Activated CD8-positive, alpha-beta memory T cell treated with anti-CD3 and anti-CD28 coated beads for 36 hours (primary cell): Measurements from ENCODE around the gene SPEF1. TPM values are rescaled to one million over a fixed set of nuclear protein-coding genes. Genes with fewer than 3 reads are reported as not detected.
"Not testable (repeated sequence)": the region's sequence is repeated elsewhere in the genome, so short reads cannot be mapped to it uniquely, and the experiment has no call there.

Source experiments
- CTCF ChIA-PET: fragments of 350-600 bp; sonication (Branson Sonifier 250); formaldehyde crosslinking; loops from one replicate; lab custom pipeline; 2021; ENCODE audit warnings: antibody characterized with exemption; lab: Charles Lee
- POLR2A ChIA-PET: fragments of 350-600 bp; sonication (Branson Sonifier 250); formaldehyde crosslinking; loops from one replicate; lab custom pipeline; 2021; ENCODE audit warnings: antibody characterized with exemption; lab: Charles Lee
- total RNA-seq, 2 experiments: library from RNA; stranded (reverse); gene quantifications; one replicate each; pipeline ENCODE4 v1.2.3, GENCODE V29; 2021

SPEF1 gene
- total RNA-seq, 2 experiments from 2014 or later: 0.10 TPM; not detected in 1

DNA sequence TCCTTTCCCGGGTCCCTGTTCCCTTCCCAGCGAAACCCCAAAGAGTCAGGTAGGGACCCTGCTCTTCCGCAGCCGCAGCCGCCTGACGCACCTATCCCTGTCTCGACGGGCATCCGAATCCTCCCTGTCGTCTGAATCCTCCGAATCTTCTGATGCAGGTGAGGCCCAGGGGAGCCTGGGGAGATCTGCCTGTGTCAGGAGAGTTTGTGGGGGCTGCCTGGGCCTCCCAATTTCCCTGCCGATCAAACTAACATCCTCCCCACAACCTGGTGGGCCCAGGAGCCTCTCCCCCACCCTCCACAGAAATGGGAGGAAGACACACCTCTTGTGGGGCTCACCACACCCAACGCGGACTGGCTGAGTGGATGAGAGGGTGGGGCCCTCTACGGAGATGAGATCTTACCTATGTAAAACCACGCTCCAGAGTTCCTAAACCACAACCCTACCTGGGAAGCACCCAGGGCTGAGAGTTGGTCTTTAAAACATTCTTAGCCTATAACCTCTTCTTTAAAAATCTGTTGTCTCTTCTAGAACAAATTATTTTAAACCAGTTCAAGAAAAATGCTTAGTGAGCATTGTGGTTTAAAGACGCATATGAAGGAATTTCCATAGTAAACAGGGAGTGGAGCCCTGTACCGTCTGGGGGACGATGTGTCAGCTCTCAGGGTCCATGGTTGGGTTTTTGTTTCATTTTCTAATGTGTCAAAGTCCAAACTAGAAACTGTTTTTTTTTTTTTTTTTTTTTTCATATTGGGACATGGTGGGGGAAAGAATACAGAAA, 16.5 kb upstream of the SPEF1 start:
- ChIA-PET POLR2A (interaction anchor here (1.5 kb wide), 1 partner anchor 30 kb away, joined by 6 read pairs; the partner anchor contains the start of gene ADISSP), CTCF (no interaction called here)

- POLR2A ChIA-PET: interaction anchor here (1.5 kb wide), 1 partner anchor 30 kb away, joined by 6 read pairs; the partner anchor contains the start of gene ADISSP
- CTCF ChIA-PET: interaction anchor here (3.2 kb wide), 1 partner anchor 23 kb away, joined by 16 read pairs; the partner anchor contains the start of gene AP5S1
Observed at GRCh38 chr20:3797226-3797545, 15.9 kb upstream of the SPEF1 start.

GRCh38 chr20:3796477-3797225, 15.4 kb upstream of the SPEF1 start:
- POLR2A ChIA-PET: interaction anchor here (0.7 to 1.7 kb wide), 3 partner anchors 14 to 29 kb away, joined by 3 to 6 read pairs (median 6); partner anchors contain the start of gene ADISSP

DNA sequence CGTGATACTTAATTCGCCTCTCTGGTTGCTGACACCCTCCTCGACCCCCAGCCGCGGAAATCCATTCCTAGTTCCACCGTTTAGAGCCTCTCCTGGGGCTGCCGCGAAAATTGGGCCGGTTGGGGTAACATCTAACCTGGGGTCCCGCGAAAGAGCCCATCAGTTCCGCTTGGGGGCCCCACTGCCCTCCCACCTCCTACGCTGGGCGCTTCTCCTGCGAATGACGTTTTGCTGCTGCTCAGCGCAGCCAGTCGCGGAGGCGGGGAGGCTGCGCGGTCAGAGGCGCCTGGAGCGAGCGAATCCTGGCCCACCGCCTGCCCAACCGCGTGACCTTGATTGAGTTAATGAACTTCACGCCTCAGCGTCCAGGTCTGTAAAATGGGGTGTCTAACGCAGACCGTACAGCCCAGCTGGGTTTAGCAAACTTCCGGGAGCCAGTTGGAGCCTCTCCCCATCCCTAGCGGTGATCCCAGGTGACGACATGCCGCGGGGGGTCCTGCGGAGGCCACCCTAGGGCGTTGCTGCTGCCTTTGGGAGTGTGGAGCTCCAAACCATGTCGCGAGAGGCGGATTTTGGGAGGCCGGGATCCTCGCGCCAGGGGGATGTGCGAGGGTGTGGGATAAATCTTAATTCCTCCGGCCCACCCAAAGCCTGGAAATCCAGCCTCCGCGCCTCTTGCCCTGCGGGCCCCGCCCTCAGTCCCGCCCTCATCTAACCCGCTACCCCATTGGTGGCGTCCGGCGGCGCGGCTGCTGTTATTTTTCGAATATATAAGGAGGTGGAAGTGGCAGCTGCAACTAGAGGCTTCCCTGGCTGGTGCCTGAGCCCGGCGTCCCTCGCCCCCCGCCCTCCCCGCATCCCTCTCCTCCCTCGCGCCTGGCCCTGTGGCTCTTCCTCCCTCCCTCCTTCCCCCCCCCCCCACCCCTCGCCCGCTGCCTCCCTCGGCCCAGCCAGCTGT, 14.5 kb upstream of the SPEF1 start, which contains the start of gene CDC25B:
Gene CDC25B (plus strand): TSS at position 800 of the 958 bp plus-strand sequence. CDS start 222 bp downstream, outside the sequence.
- ChIA-PET POLR2A (interaction anchor here (0.7 to 1.7 kb wide), 5 partner anchors 15 to 28 kb away, joined by 3 to 7 read pairs (median 6); partner anchors contain the start of genes ADISSP and AP5S1), CTCF (interaction anchor here (1.2 to 3.2 kb wide), 4 partner anchors 10 to 28 kb away, joined by 3 to 16 read pairs (median 12); partner anchors contain the start of genes ADISSP, AP5S1 and CENPB)

More at GRCh38 chr20:3796477-3797225, 15.4 kb upstream of the SPEF1 start:
- CTCF ChIA-PET: interaction anchor here (1.2 to 3.2 kb wide), 4 partner anchors 11 to 29 kb away, joined by 3 to 16 read pairs (median 12); partner anchors contain the start of genes ADISSP, AP5S1 and CENPB

GRCh38 chr20:3794701-3795420, 13.6 kb upstream of the SPEF1 start:
- POLR2A ChIA-PET: interaction anchor here (0.7 to 1.7 kb wide), 3 partner anchors 16 to 26 kb away, joined by 4 to 7 read pairs (median 6); partner anchors contain the start of gene AP5S1

GRCh38 chr20:3794168-3794567, 12.9 kb upstream of the SPEF1 start:
- POLR2A ChIA-PET: not testable (repeated sequence)
- CTCF ChIA-PET: interaction anchor here (3.2 kb wide), 1 partner anchor 26 kb away, joined by 16 read pairs; the partner anchor contains the start of gene AP5S1

More at GRCh38 chr20:3794701-3795420, 13.6 kb upstream of the SPEF1 start:
- CTCF ChIA-PET: interaction anchor here (2.1 to 3.2 kb wide), 2 partner anchors 9 to 25 kb away, joined by 12 to 16 read pairs; partner anchors contain the start of genes AP5S1 and CENPB

DNA sequence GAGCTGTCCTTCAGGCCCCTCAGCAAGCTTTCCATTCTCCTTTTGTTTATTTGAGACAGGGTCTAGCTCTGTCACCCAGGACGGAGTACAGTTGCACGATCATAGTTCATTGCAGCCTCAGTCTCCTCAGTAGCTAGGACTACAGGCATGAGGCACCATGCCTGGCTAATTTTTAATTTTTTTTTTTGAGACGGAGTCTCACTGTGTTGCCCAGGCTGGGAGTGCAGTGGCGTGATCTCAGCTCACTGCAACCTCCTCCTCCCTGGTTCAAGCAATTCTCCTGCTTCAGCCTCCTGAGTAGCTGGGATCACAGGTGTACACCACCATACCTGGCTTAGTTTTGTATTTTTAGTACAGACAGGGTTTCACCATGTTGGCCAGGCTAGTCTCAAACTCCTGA, 8.0 kb upstream of the SPEF1 start:
- CTCF ChIA-PET: interaction anchor here (1.2 to 6.1 kb wide), 3 partner anchors 16 to 31 kb away, joined by 3 to 42 read pairs (median 3); partner anchors contain the start of gene AP5S1

GRCh38 chr20:3788685-3789155, 7.5 kb upstream of the SPEF1 start:
- CTCF ChIA-PET: interaction anchor here (1.2 to 6.1 kb wide), 4 partner anchors 16 to 31 kb away, joined by 3 to 42 read pairs (median 6); partner anchors contain the start of gene AP5S1
- POLR2A ChIA-PET: interaction anchor here (0.5 to 0.6 kb wide), 2 partner anchors 21 to 109 kb away, joined by 3 read pairs; partner anchors contain the start of gene ADISSP

More for the DNA sequence above, 8.0 kb upstream of the SPEF1 start:
- POLR2A ChIA-PET: interaction anchor here (0.5 to 0.6 kb wide), 2 partner anchors 22 to 109 kb away, joined by 3 read pairs; partner anchors contain the start of gene ADISSP

GRCh38 chr20:3787324-3788014, 6.2 kb upstream of the SPEF1 start:
- POLR2A ChIA-PET: interaction anchor here (0.6 to 2.4 kb wide), 4 partner anchors 24 to 88 kb away, joined by 4 to 21 read pairs (median 4); partner anchors contain the start of gene AP5S1
- CTCF ChIA-PET: interaction anchor here (0.6 to 6.1 kb wide), 10 partner anchors 8 to 950 kb away, joined by 3 to 42 read pairs (median 8); partner anchors contain the start of genes ADISSP, AP5S1 and CDC25B

GRCh38 chr20:3786665-3787323, 5.5 kb upstream of the SPEF1 start, which contains the start of gene CENPB:
TSS of gene CENPB (minus strand) at chr20:3786740. CDS start at chr20:3786483, 257 bp downstream.
- ChIA-PET CTCF (interaction anchor here (0.6 to 6.1 kb wide), 18 partner anchors 9 to 949 kb away, joined by 3 to 42 read pairs (median 4); partner anchors contain the start of genes ADISSP, AP5S1 and CDC25B), POLR2A (interaction anchor here (0.5 to 2.4 kb wide), 7 partner anchors 19 to 88 kb away, joined by 3 to 21 read pairs (median 4); partner anchors contain the start of genes ADISSP and AP5S1)

GRCh38 chr20:3786126-3786484, 4.9 kb upstream of the SPEF1 start:
- CTCF ChIA-PET: interaction anchor here (0.6 to 6.1 kb wide), 14 partner anchors 9 to 117 kb away, joined by 3 to 42 read pairs (median 6); partner anchors contain the start of genes ADISSP, AP5S1 and CDC25B
- POLR2A ChIA-PET: interaction anchor here (0.5 to 2.4 kb wide), 4 partner anchors 18 to 93 kb away, joined by 3 to 21 read pairs (median 6); partner anchors contain the start of genes ADISSP and AP5S1

DNA sequence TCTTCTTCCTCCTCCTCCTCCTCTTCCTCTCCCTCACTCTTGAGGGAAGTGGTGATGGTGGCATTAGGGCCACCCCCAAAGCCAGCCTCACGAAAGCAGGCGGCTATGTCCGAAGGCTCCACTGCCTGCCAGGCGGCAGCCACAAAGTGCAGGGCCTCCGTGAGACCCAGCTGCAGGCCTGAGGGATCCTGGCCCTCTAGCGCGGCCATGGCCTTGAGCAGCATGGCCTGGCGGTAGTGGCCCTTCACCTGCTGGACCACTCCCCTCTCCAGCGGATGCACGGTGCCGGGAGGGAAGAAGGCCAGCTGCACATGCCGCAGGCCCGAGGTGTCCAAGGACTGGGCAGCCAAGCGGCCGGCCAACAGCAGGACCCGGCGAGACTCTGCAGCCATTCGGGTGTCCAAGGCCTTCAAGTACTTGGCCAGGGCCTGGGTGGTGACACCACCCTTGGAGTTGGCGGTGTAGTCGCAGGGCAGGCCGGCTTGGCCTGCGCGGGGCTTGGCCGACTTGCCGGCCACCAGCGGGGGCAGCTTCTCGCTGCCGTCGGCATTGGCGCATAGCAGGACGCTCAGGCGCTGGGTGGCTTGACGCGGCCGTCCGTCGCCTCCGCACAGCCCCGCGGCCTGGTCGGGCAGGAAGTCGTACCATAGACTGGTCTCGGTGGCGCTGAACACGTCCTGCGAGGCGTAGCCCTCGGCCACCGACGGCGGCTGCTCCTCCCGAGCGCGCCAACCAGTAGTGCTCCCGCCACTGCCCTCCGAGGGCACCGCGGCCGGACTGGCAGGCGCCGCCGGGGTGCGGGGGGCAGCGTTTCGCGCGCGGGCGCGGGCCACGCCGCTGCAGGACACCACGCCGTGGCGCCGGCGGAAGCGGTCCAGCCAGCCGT, 4.2 kb upstream of the SPEF1 start:
- POLR2A ChIA-PET: interaction anchor here (1.5 to 2.4 kb wide), 3 partner anchors 17 to 35 kb away, joined by 5 to 21 read pairs (median 9); partner anchors contain the start of genes ADISSP and AP5S1

GRCh38 chr20:3784863-3785239, 3.6 kb upstream of the SPEF1 start:
- ChIA-PET CTCF (interaction anchor here (1.0 to 6.1 kb wide), 5 partner anchors 7 to 70 kb away, joined by 3 to 42 read pairs (median 12); partner anchors contain the start of genes AP5S1 and CDC25B), POLR2A (interaction anchor here (1.5 kb wide), 1 partner anchor 17 kb away, joined by 5 read pairs; the partner anchor contains the start of gene ADISSP)

More for the DNA sequence above, 4.2 kb upstream of the SPEF1 start:
- CTCF ChIA-PET: interaction anchor here (1.0 to 6.1 kb wide), 13 partner anchors 8 to 117 kb away, joined by 3 to 42 read pairs (median 6); partner anchors contain the start of genes ADISSP, AP5S1 and CDC25B
